Panc1 (cell line): Measurements from ENCODE around the gene THOC7. TPM values are rescaled to one million over a fixed set of nuclear protein-coding genes. Genes with fewer than 3 reads are reported as not detected.

Source experiments
- ATAC-seq: fragments of 200-7000 bp; cut with Tn5 transposase; 2 replicates; pipeline ENCODE4 v1.9.1; 2020; ENCODE audit warnings: mild to moderate bottlenecking, moderate library complexity
- BruUV-seq: library from RNA; stranded (reverse); fragments of 400-500 nt; replicated peaks from 2 replicates; lab custom pipeline; 2021; lab: Mats Ljungman, UMichigan
- CTCF ChIA-PET: fragments of 300-600 bp; sonication (Branson Sonifier 250); formaldehyde crosslinking; loops from one replicate; lab custom pipeline; 2022; ENCODE audit warnings: antibody characterized with exemption; lab: Charles Lee
- POLR2A ChIA-PET: fragments of 300-600 bp; sonication (Branson Sonifier 250); formaldehyde crosslinking; loops from one replicate; lab custom pipeline; 2022; ENCODE audit warnings: antibody characterized with exemption; lab: Charles Lee
- DNase-seq: peaks from one replicate; pipeline ENCODE4 v3.0.0-alpha.2; 2010; ENCODE audit warnings: low read depth, low spot score
- H3K27ac ChIP-seq: 2 replicates; pipeline ENCODE4 v1.5.1; 2011; ENCODE audit warnings: mild to moderate bottlenecking, low read length, inconsistent platforms
- H3K27me3 ChIP-seq: fragments of 200-500 bp; sonication (Bioruptor generic); 2 replicates; pipeline ENCODE4 v1.6.0; 2014; ENCODE audit warnings: low read length, inconsistent platforms; ENCODE audit not compliant: control insufficient read depth, insufficient read depth
- H3K36me3 ChIP-seq: fragments of 200-500 bp; sonication (Bioruptor generic); 2 replicates; pipeline ENCODE4 v1.5.1; 2014; ENCODE audit warnings: inconsistent platforms, mild to moderate bottlenecking, low read length, moderate library complexity; ENCODE audit not compliant: control insufficient read depth, insufficient read depth
- H3K4me1 ChIP-seq: 2 replicates; pipeline ENCODE4 v1.5.1; 2011; ENCODE audit warnings: inconsistent platforms, mild to moderate bottlenecking, low read length, moderate library complexity; ENCODE audit not compliant: control insufficient read depth, insufficient read depth
- H3K4me3 ChIP-seq, 2 experiments: 2 replicates each; pipeline ENCODE4 v1.5.1; 2011 to 2012; ENCODE audit warnings: low read depth in 2 of 2, low read length in 2 of 2, mild to moderate bottlenecking in 2 of 2, inconsistent platforms in 1 of 2, moderate library complexity in 1 of 2
- H3K9me3 ChIP-seq: fragments of 200-500 bp; sonication (Bioruptor generic); 2 replicates; pipeline ENCODE4 v1.5.1; 2014; ENCODE audit warnings: low read depth, mild to moderate bottlenecking, inconsistent platforms, low read length, moderate library complexity; ENCODE audit not compliant: control insufficient read depth, insufficient read depth
- CTCF ChIP-seq: fragments of 450-650 bp; IDR thresholded peaks from 2 replicates; pipeline ENCODE4 v1.5.1; 2017; ENCODE audit warnings: mild to moderate bottlenecking
- POLR2AphosphoS5 ChIP-seq: IDR thresholded peaks from 2 replicates; pipeline ENCODE4 v1.6.1; 2012; ENCODE audit warnings: mild to moderate bottlenecking, low read depth, low read length, moderate library complexity
- REST ChIP-seq, 2 experiments: IDR thresholded peaks; 2 replicates each; pipeline ENCODE4 v1.6.1; 2011 to 2012; ENCODE audit warnings: low read depth in 2 of 2, control low read depth in 1 of 2, low read length in 1 of 2, mild to moderate bottlenecking in 1 of 2, moderate library complexity in 1 of 2; ENCODE audit not compliant: insufficient read depth in 1 of 2
- SIN3A ChIP-seq: IDR thresholded peaks from 2 replicates; pipeline ENCODE4 v1.6.1; 2012; ENCODE audit warnings: low read depth, mild to moderate bottlenecking, low read length, moderate library complexity, borderline replicate concordance; ENCODE audit not compliant: insufficient read depth
- TCF7L2 ChIP-seq: IDR thresholded peaks from 2 replicates; pipeline ENCODE4 v1.6.1; 2011; ENCODE audit warnings: mild to moderate bottlenecking, low read depth, low read length, inconsistent platforms
- in situ Hi-C: cut with HindIII; loops from 2 replicates; pipeline ENCODE4 v1.10.0; 2016; ENCODE audit warnings: low sequenced_read_pairs, low pct_unique_long_range_greater_than_20kb
- intact Hi-C: fragments of 100-400 bp; cut with micrococcal nuclease; formaldehyde crosslinking; loops from one replicate; pipeline ENCODE4 v1.10.0; 2022; ENCODE audit not compliant: unreplicated experiment
- total RNA-seq: library from RNA; stranded (reverse); gene quantifications from one replicate; pipeline ENCODE4 v1.2.1, GENCODE V29; 2021; ENCODE audit not compliant: unreplicated experiment

Gene THOC7
- total RNA-seq, 1 experiment from 2014 or later: 64.3 TPM

- in situ Hi-C loops: no loop called here
- no peaks in the 10 kb centered on the region for H3K36me3 ChIP-seq
- intact Hi-C loops: no loop called here
- TF ChIP-seq POLR2AphosphoS5 (no peak), TCF7L2 (no peak), SIN3A (no peak), CTCF (no peak), REST (IDR thresholded peaks at IDR 0.05; ENCODE audit: insufficient read depth in 1 of 2, low read depth in 2 of 2, low read length in 1 of 2) (no peak)
- ATAC-seq (no peak), DNase-seq (no peak)
- H3K27ac ChIP-seq: no peak overlapping the region
- CTCF ChIA-PET: no interaction called here
- no peaks in the 10 kb centered on the region for H3K27me3 ChIP-seq
- H3K9me3 ChIP-seq: no peaks in the 10 kb centered on the region
- no TSS peak for BruUV-seq
- no peaks in the 10 kb centered on the region for H3K4me1 ChIP-seq
- H3K4me3 ChIP-seq: no peak overlapping the region
- POLR2A ChIA-PET: no interaction called here
These were observed 55.5 kb downstream of the THOC7 start for GRCh38 chr3:63807961-63808565.

GRCh38 chr3:63803911-63804310 is 59.7 kb downstream of the THOC7 start:
- DNase-seq: no peak
- H3K27ac ChIP-seq: no peak overlapping the region
- BruUV-seq: no TSS peak
- ChIA-PET CTCF (no interaction called here), POLR2A (no interaction called here)
- no peaks in the 10 kb centered on the region for H3K9me3 ChIP-seq
- TF ChIP-seq SIN3A (no peak), REST (IDR thresholded peaks at IDR 0.05; ENCODE audit: insufficient read depth in 1 of 2, low read depth in 2 of 2, low read length in 1 of 2) (no peak), POLR2AphosphoS5 (no peak), TCF7L2 (no peak), CTCF (no peak)
- H3K27me3 ChIP-seq: no peaks in the 10 kb centered on the region
- ATAC-seq: no peak
- in situ Hi-C loops: no loop called here
- intact Hi-C loops: no loop called here
- H3K4me3 ChIP-seq: no peak overlapping the region
- H3K36me3 ChIP-seq: no peaks in the 10 kb centered on the region
- H3K4me1 ChIP-seq: no peaks in the 10 kb centered on the region
